ENCODE data around the gene MTG2. TPM values are rescaled to one million over a fixed set of nuclear protein-coding genes. Genes with fewer than 3 reads are reported as not detected.

MTG2 gene
- total and polyA plus RNA-seq, 8 donors: 13.6 to 77.9 (median 21.4) TPM

DNA sequence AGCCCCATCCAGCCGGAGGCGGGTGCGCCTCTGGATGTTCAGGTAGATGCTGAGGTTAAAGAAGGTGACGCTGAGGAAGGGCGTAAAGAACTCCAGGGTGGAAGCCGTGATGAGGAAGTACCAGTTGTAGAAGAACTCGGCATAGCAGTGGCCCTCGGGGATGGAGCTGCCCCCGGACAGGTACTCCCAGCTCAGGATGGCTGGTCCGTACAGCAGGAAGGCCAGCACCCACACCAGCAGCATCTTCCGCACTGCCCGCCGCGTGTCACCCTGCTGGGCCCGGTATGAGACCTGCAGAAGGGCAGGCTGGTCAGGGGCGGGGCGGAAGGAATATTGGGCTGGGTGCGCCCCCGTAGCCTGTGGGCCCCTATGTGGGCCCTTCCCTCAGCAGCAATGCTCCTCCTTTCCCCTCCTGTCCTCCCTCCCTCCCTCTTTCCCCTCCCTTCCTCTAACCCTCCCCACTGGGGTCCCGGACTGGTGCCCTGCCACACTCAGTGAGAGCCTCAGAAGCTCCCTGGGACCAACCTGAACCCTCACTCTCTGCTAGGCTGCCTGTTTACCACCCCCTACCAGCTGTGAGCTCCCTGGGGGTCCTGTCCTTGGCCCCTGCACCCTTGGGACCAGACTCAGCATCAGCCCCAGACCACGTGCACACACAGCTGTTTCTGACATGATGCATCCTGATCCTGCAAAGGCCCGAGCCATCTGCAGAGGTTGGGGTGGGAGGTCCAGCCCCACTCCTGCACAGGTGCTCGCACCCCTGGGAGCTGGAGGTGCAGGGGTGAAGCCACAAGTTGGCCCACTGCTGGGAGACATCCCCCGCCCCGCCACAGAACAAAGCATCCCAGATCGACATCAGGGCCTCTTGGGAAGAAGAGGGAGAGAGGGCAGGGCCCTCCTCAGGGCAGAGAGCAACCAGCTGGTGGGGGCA is 34.1 kb downstream of the MTG2 start:
- Histone ChIP-seq H3K27ac (no peak overlapping the region), H3K27me3 (peaks cover 38 to 91% (median 80%) of the 10 kb centered on the region in 3 donors), H3K4me1 (peaks cover 15 to 23% (median 19%) of the 10 kb centered on the region in 4 donors), H3K4me3 (no peak overlapping the region), H3K9me3 (no peaks in the 10 kb centered on the region), H3K36me3 (no peaks in the 10 kb centered on the region)
- WGBS, 5 donors: 60 to 73% (median 69%) methylated on average over 18 to 26 of the region's 26 CpGs
- intact Hi-C loops (cut with DNase I; ENCODE audit: low total_unique reads): no loop called here
- TF ChIP-seq EP300 (IDR thresholded peaks at IDR 0.05) (no peak), POLR2A (IDR thresholded peaks at IDR 0.05) (no peak), CTCF (IDR thresholded peaks at IDR 0.05) (no peak), POLR2AphosphoS5 (IDR thresholded peaks at IDR 0.05) (no peak)
- DNase-seq: no peak

GRCh38 chr20:62217913-62218773 is 35.3 kb downstream of the MTG2 start:
- no peaks in the 10 kb centered on the region for H3K36me3 ChIP-seq
- no peak overlapping the region for H3K4me3 ChIP-seq
- intact Hi-C loops (cut with DNase I; ENCODE audit: low total_unique reads): no loop called here
- no peak for DNase-seq
- peaks cover 42 to 95% (median 87%) of the 10 kb centered on the region in 3 donors for H3K27me3 ChIP-seq
- peaks cover 15 to 23% (median 19%) of the 10 kb centered on the region in 4 donors for H3K4me1 ChIP-seq
- TF ChIP-seq POLR2A (IDR thresholded peaks at IDR 0.05): no peak
- TF ChIP-seq POLR2AphosphoS5 (IDR thresholded peaks at IDR 0.05): no peak
- no peak for TF ChIP-seq EP300 (IDR thresholded peaks at IDR 0.05)
- no peak for TF ChIP-seq CTCF (IDR thresholded peaks at IDR 0.05)
- WGBS, 5 donors: 54 to 60% (median 56%) methylated on average over 12 to 38 of the region's 38 CpGs
- no peaks in the 10 kb centered on the region for H3K9me3 ChIP-seq
- H3K27ac ChIP-seq: no peak overlapping the region

GRCh38 chr20:62219101-62219991 is 36.5 kb downstream of the MTG2 start:
- DNase-seq: peak in 1 of 2 donors; percentile 41

More at GRCh38 chr20:62219101-62219991, 36.5 kb downstream of the MTG2 start:
- H3K27ac ChIP-seq: no peak overlapping the region
- peak overlapping the region; percentile 38 to 52 (median 44) for H3K4me3 ChIP-seq
- TF ChIP-seq POLR2A (IDR thresholded peaks at IDR 0.05) (no peak), CTCF (IDR thresholded peaks at IDR 0.05) (no peak), POLR2AphosphoS5 (IDR thresholded peaks at IDR 0.05) (no peak)
- peaks cover 42 to 99% (median 93%) of the 10 kb centered on the region in 3 donors for H3K27me3 ChIP-seq
- no peaks in the 10 kb centered on the region for H3K36me3 ChIP-seq
- 1 to 3% (median 2%) methylated on average over 32 to 84 of the region's 84 CpGs for WGBS, 5 donors
- peaks cover 15 to 23% (median 19%) of the 10 kb centered on the region in 4 donors for H3K4me1 ChIP-seq
- no peaks in the 10 kb centered on the region for H3K9me3 ChIP-seq
- intact Hi-C loops (cut with DNase I; ENCODE audit: low total_unique reads): no loop called here
